Heart right ventricle (tissue), 16 donors: ENCODE results near the gene UCHL1. TPM values are rescaled to one million over a fixed set of nuclear protein-coding genes. Genes with fewer than 3 reads are reported as not detected.

Source experiments
- ATAC-seq, 8 donors: fragments of 200-7000 bp; cut with Tn5 transposase; one replicate each; pipeline ENCODE4 v1.9.1; 2020; ENCODE audit warnings: mild to moderate bottlenecking in 8 of 8, moderate library complexity in 8 of 8, moderate number of reproducible peaks in 1 of 8
- DNase-seq, 2 donors: peaks; one replicate each; pipeline ENCODE4 v3.0.0-alpha.2; 2020
- H3K27ac ChIP-seq, 10 donors: fragments of 200-600 bp; sonication (generic) in 2 of 10; one replicate each; pipeline versions ENCODE4 v1.5.0 to v1.8.0; 2020 to 2022; ENCODE audit warnings: mild to moderate bottlenecking in 3 of 10
- H3K27me3 ChIP-seq, 7 donors: fragments of 200-600 bp; one replicate each; pipeline ENCODE4 v1.8.0; 2021 to 2022; ENCODE audit warnings: mild to moderate bottlenecking in 2 of 7
- H3K36me3 ChIP-seq, 9 donors: fragments of 200-600 bp; sonication (generic) in 1 of 9; one replicate each; pipeline versions ENCODE4 v1.5.0 to v1.8.0; 2020 to 2022; ENCODE audit warnings: mild to moderate bottlenecking in 2 of 9
- H3K4me1 ChIP-seq, 9 donors: fragments of 200-600 bp; sonication (generic) in 1 of 9; one replicate each; pipeline versions ENCODE4 v1.5.0 to v1.8.0; 2020 to 2022; ENCODE audit warnings: mild to moderate bottlenecking in 4 of 9
- H3K4me3 ChIP-seq, 10 donors: fragments of 200-600 bp; sonication (generic) in 2 of 10; one replicate each; pipeline versions ENCODE4 v1.5.0 to v1.8.0; 2020 to 2022; ENCODE audit warnings: mild to moderate bottlenecking in 7 of 10, moderate library complexity in 2 of 10
- H3K9me3 ChIP-seq, 11 donors: fragments of 200-600 bp in 10 of 11; sonication (generic) in 2 of 11; one replicate each; pipeline versions ENCODE4 v1.5.0 to v1.8.0; 2013 to 2022; ENCODE audit warnings: mild to moderate bottlenecking in 2 of 11, control low read depth in 1 of 11, moderate library complexity in 1 of 11
- CTCF ChIP-seq, 9 donors: fragments of 200-600 bp; sonication (generic) in 2 of 9; IDR thresholded peaks; one replicate each; pipeline versions ENCODE4 v1.5.0 to v1.8.0; 2021 to 2022; ENCODE audit warnings: antibody characterized with exemption in 9 of 9, mild to moderate bottlenecking in 5 of 9, moderate library complexity in 1 of 9
- WGBS, 2 donors: extraction: QIAGEN DNeasy Blood & Tissue Kit; methylation state at CpG; one replicate each; pipeline ENCODE4 v1.1.7; 2013; ENCODE audit warnings: inconsistent platforms in 1 of 2; 5-methylcytosine and 5-hydroxymethylcytosine counted together
- intact Hi-C, 10 donors: fragments of 100-400 bp; cut with DNase I; formaldehyde crosslinking; loops; one replicate each; pipeline versions ENCODE4 v1.11.1 to v1.14.2; 2022
- polyA plus RNA-seq, 2 donors: library from polyadenylated mRNA; stranded (reverse); fragments of 200-250 nt; gene quantifications; one replicate each; pipeline ENCODE4 v1.2.3, GENCODE V29; 2013
- total RNA-seq, 10 donors: library from RNA; stranded (reverse); fragmentation: NEBNext Ultra II Directional in 3 of 10; extraction: Animal tissue kit (Norgen Biotek cat#: 25700) in 3 of 10; gene quantifications; one replicate each; pipeline versions ENCODE4 v1.2.1 to v1.2.4, GENCODE V29; 2021 to 2023
- donor health status: Arrhythmogenic right ventricular cardiomyopathy.
- donor health status: ischemic (EF 13 %, LVEDD 7.1; RV severe dilation, severe dysfunction).
- donor health status: healthy with polysubstance abuse.
- donor health status: DM: no; HTN: yes; CAD: no.
- donor health status: DM: no; HTN: no; CAD: no.
- donor health status: ischemic (EF 25% LVEDD 6.9; RV normal size, moderate dysfunction).
- donor health status: ischemic (EF 25% LVEDD 5.7; RV mildly dilated, moderate dysfunction).
- donor health status: healthy.
- donor health status: DM: yes; HTN: yes; CAD: no.
- donor health status: Ischemic cardiomyopathy.
- donor health status: ischemic (EF 35%, LVEDD 5.7; RV mildly dilated, moderate dysfunction).
- donor health status: nonischemic (EF 11% LVEDD 7.7; RV severe dilation, severe dysfunction).
- donor health status: DM: yes; HTN: yes; CAD: no.
- donor health status: PGD.
- donor health status: ischemic (EF 29% LVEDD 5.4; RV normal size, mild dysfunction).
- donor health status: nonischemic (EF 23%, LVEDD 6.1; RV moderate dilation, normal function).

UCHL1 gene
- total and polyA plus RNA-seq, 12 donors = 3.2 to 75.9 (median 10.3) TPM

DNA sequence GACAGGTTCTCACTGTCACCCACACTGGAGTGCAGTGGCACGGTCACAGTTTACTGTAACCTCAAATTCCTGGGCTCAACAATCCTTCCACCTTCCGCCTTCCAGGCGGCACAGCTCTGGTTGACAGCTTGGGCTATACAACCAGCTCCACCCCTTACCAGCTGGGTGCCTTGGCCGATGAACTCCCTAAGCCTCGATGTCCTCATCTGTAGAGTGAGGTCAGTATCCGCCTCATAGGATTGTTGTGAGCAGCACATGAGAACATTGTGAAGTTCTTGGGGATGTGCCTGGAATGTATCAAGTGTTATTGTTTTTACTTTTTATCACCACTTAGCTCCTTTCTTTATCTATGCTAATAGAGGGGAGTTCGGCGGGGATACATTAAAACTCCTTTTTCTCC, 23.3 kb downstream of the UCHL1 start:
- TF ChIP-seq CTCF (IDR thresholded peaks at IDR 0.05) = no peak
- H3K4me3 ChIP-seq = no peak overlapping the region
- H3K4me1 ChIP-seq = peaks cover 0 to 5% (median 0%) of the 10 kb centered on the region in 9 donors
- DNase-seq (no peak), ATAC-seq (peak in 2 of 8 donors; percentile 34 to 61)
- WGBS, 2 donors = 64 to 65% methylated on average over 8 of the region's 8 CpGs
- H3K27ac ChIP-seq = no peak overlapping the region
- intact Hi-C loops = loop anchor here (2.0 to 10.0 kb wide), 12 partner anchors 82 to 607 kb away; partner anchors contain the start of gene LIMCH1 (in 1 of the 10)
- H3K36me3 ChIP-seq = no peaks in the 10 kb centered on the region
- H3K9me3 ChIP-seq = peaks cover 0 to 4% (median 0%) of the 10 kb centered on the region in 11 donors
- H3K27me3 ChIP-seq = peaks cover 0 to 6% (median 0%) of the 10 kb centered on the region in 7 donors

DNA sequence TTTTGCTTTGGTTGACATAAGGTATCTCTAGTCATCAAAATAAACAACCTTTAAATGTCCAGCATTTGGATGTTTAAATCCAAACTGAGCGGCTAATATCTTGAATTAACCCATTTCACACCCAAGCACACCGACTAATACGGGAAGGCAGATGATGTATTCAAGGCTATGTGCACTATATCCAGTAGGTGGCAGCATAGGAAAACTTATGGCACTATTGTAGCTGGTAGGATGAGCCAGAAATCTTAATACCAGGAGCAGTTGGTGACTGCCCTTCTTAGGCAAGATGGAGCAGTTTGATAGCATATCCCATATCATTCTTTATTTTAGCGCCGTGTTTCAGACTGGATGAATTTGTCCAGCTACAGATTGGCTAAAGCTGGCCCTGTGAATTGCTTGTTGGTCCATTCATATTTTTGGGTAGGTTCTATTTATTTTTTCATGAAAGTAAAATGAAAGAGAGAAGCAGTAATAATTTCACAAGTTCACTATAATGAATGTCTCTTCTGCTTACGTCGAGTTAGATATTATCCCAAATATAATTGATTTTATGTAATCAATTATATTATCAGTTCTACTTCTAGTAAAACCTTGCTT, 24.4 kb downstream of the UCHL1 start:
- Histone ChIP-seq H3K36me3 (no peaks in the 10 kb centered on the region), H3K27ac (no peak overlapping the region), H3K4me3 (no peak overlapping the region), H3K9me3 (peaks cover 0 to 3% (median 0%) of the 10 kb centered on the region in 11 donors), H3K4me1 (peaks cover 0 to 5% (median 0%) of the 10 kb centered on the region in 9 donors), H3K27me3 (peaks cover 0 to 6% (median 0%) of the 10 kb centered on the region in 7 donors)
- 15 to 18% methylated on average over 7 of the region's 7 CpGs for WGBS, 2 donors
- intact Hi-C loops = loop anchor here (1.0 to 10.0 kb wide), 13 partner anchors 81 to 606 kb away; partner anchors contain the start of gene LIMCH1 (in 1 of the 10)
- DNase-seq (peak in 1 of 2 donors; percentile 62), ATAC-seq (peak; percentile 92 to 96 (median 94))
- TF ChIP-seq CTCF (IDR thresholded peaks at IDR 0.05) = peak; percentile 72 to 93 (median 86)

- H3K36me3 ChIP-seq = no peaks in the 10 kb centered on the region
- no peak overlapping the region for H3K4me3 ChIP-seq
- ATAC-seq (no peak), DNase-seq (no peak)
- no peaks in the 10 kb centered on the region for H3K9me3 ChIP-seq
- TF ChIP-seq CTCF (IDR thresholded peaks at IDR 0.05) = no peak
- H3K27ac ChIP-seq = no peak overlapping the region
- peaks cover 0 to 6% (median 0%) of the 10 kb centered on the region in 7 donors for H3K27me3 ChIP-seq
- H3K4me1 ChIP-seq = peaks cover 0 to 5% (median 0%) of the 10 kb centered on the region in 9 donors
- 0 to 4% methylated on average over 1 of the region's 1 CpG for WGBS, 2 donors
- intact Hi-C loops = loop anchor here (5.0 to 10.0 kb wide), 10 partner anchors 80 to 605 kb away; partner anchors contain the start of gene LIMCH1 (in 1 of the 10)
These were observed 25.6 kb downstream of the UCHL1 start for GRCh38 chr4:41282366-41282765.

DNA sequence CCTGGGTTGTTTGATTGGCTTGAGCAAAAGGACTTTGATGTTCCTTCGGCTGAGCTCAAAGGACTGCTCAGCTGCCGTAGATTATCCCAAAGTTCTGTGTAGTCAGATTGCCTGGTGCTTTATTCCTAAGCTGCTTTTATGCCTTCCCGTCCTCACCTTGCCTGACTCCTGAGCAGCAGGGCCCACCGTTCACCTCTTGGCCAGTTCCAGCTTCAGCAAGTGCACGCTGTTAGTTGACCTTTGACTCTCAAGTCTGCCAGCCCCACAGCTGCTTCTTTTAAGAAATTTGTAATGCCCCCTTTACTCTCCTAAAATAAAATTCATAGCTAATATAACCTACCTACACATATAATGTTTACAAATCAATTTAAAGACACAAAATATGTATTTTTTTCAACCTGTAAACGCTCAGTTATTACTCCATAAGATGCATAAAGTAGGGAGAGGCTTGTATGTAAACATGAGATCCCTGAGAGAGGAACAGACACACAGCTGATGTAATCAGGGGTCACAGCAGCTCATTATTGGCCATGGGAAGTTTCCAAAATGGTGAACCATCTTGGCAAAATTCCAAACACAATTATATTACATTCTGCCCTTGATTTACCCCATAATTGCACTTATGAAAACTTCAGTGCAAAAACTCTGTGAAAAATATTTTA, 28.6 kb downstream of the UCHL1 start:
- no peak for ATAC-seq
- H3K4me1 ChIP-seq = peaks cover 0 to 10% (median 0%) of the 10 kb centered on the region in 9 donors
- no peak overlapping the region for H3K4me3 ChIP-seq
- TF ChIP-seq CTCF (IDR thresholded peaks at IDR 0.05) = no peak
- intact Hi-C loops = loop anchor here in 4 of 10 donors (10.0 kb wide), 4 partner anchors 139 to 599 kb away; partner anchors contain the start of gene LIMCH1 (in 1 of the 4)
- no peaks in the 10 kb centered on the region for H3K36me3 ChIP-seq
- H3K27me3 ChIP-seq = peaks cover 0 to 5% (median 0%) of the 10 kb centered on the region in 7 donors
- no peak for DNase-seq
- H3K9me3 ChIP-seq = peaks cover 0 to 13% (median 0%) of the 10 kb centered on the region in 11 donors
- WGBS, 2 donors = 88 to 95% methylated on average over 6 of the region's 6 CpGs
- no peak overlapping the region for H3K27ac ChIP-seq
